ENCODE data around the gene OR4B1. TPM values are rescaled to one million over a fixed set of nuclear protein-coding genes. Genes with fewer than 3 reads are reported as not detected.
A peak's percentile ranks its signal among the peaks of the same experiment; 100 is the strongest.

The OR4B1 gene
- total RNA-seq (not detected), total RNA-seq (0 to 0.08 (median 0) reads per million in 172 experiments)
- polyA plus RNA-seq (2013, experiment 1 of 2) = not detected
- polyA plus RNA-seq (2013, experiment 2 of 2) = not detected

GRCh38 chr11:48216510-48216909 is at the start of gene OR4B1:
TSS of gene OR4B1 (plus strand) at chr11:48216810. CDS start at chr11:48216810, 0 bp downstream.
- H3K27me3 ChIP-seq (ENCODE audit: control insufficient read depth in 1 of 2, insufficient read depth in 2 of 2, low read length in 2 of 2) = peaks cover 5 to 11% of the 10 kb centered on the region in 2 experiments
- no peak for DNase-seq
- intact Hi-C loops (cut with DNase I, micrococcal nuclease) = no loop called here
- H3K36me3 Mint-ChIP-seq (ENCODE audit: low read depth) = no peaks in the 10 kb centered on the region
- no peak within 1 kb of the TSS for H3K27ac ChIP-seq (ENCODE audit: low read depth in 1 of 2, low read length in 2 of 2)
- no peaks in the 10 kb centered on the region for H3K4me1 Mint-ChIP-seq (ENCODE audit: low read depth)
- H3K27me3 Mint-ChIP-seq = no peaks in the 10 kb centered on the region
- H3K4me1 ChIP-seq (ENCODE audit: insufficient read depth, low read length) = no peaks in the 10 kb centered on the region
- no peaks in the 10 kb centered on the region for H3K9me3 Mint-ChIP-seq
- TF ChIP-seq CTCF (IDR thresholded peaks at IDR 0.05) = no peak
- CTCF ChIA-PET = no interaction called here
- H3K27ac Mint-ChIP-seq = no peak within 1 kb of the TSS
- H3K9me3 ChIP-seq (ENCODE audit: control insufficient read depth in 1 of 2, insufficient read depth in 1 of 2, low read length in 2 of 2) = no peaks in the 10 kb centered on the region
- H3K4me3 ChIP-seq (ENCODE audit: low read length) = no peak within 1 kb of the TSS
- no peak for ATAC-seq (ENCODE audit: poor library complexity)
- no peak within 1 kb of the TSS for H3K4me3 Mint-ChIP-seq
- H3K36me3 ChIP-seq (ENCODE audit: insufficient read depth, low read length) = no peaks in the 10 kb centered on the region
- POLR2A ChIA-PET = no interaction called here

- no peak for TF ChIP-seq CTCF (IDR thresholded peaks at IDR 0.05)
- H3K36me3 Mint-ChIP-seq (ENCODE audit: low read depth) = peaks cover 57% of the 10 kb centered on the region
- H3K27ac Mint-ChIP-seq = no peak overlapping the region
- peaks cover 14% of the 10 kb centered on the region for H3K4me1 Mint-ChIP-seq (ENCODE audit: low read depth)
- ChIA-PET CTCF (interaction anchor here (0.6 kb wide), 1 partner anchor 441 kb away, joined by 3 read pairs; no protein-coding TSS in a partner anchor), POLR2A (no interaction called here)
- intact Hi-C loops (cut with DNase I, micrococcal nuclease) = no loop called here
- Histone ChIP-seq H3K4me3 (ENCODE audit: low read length) (no peak overlapping the region), H3K9me3 (ENCODE audit: control insufficient read depth in 1 of 2, insufficient read depth in 1 of 2, low read length in 2 of 2) (no peaks in the 10 kb centered on the region), H3K27me3 (ENCODE audit: control insufficient read depth in 1 of 2, insufficient read depth in 2 of 2, low read length in 2 of 2) (no peaks in the 10 kb centered on the region), H3K36me3 (ENCODE audit: insufficient read depth, low read length) (peaks cover 55% of the 10 kb centered on the region), H3K4me1 (ENCODE audit: insufficient read depth, low read length) (peaks cover 4% of the 10 kb centered on the region), H3K27ac (ENCODE audit: low read depth in 1 of 2, low read length in 2 of 2) (no peak overlapping the region)
- H3K4me3 Mint-ChIP-seq = no peak overlapping the region
- H3K27me3 Mint-ChIP-seq = no peaks in the 10 kb centered on the region
- DNase-seq (no peak), ATAC-seq (ENCODE audit: poor library complexity) (no peak)
- H3K9me3 Mint-ChIP-seq = no peaks in the 10 kb centered on the region
Observed at GRCh38 chr11:48167380-48167779, 49.2 kb upstream of the OR4B1 start.

GRCh38 chr11:48168815-48169214 is 47.8 kb upstream of the OR4B1 start:
- H3K27me3 Mint-ChIP-seq = no peaks in the 10 kb centered on the region
- H3K36me3 ChIP-seq (ENCODE audit: insufficient read depth, low read length) = peaks cover 41% of the 10 kb centered on the region
- no peaks in the 10 kb centered on the region for H3K9me3 Mint-ChIP-seq
- H3K4me1 ChIP-seq (ENCODE audit: insufficient read depth, low read length) = peaks cover 7% of the 10 kb centered on the region
- ChIA-PET CTCF (no interaction called here), POLR2A (no interaction called here)
- ATAC-seq (ENCODE audit: poor library complexity) (no peak), DNase-seq (no peak)
- intact Hi-C loops (cut with DNase I, micrococcal nuclease) = no loop called here
- no peak overlapping the region for H3K4me3 Mint-ChIP-seq
- no peaks in the 10 kb centered on the region for H3K9me3 ChIP-seq (ENCODE audit: control insufficient read depth in 1 of 2, insufficient read depth in 1 of 2, low read length in 2 of 2)
- H3K27ac Mint-ChIP-seq = peak overlapping the region; percentile 59
- TF ChIP-seq CTCF (IDR thresholded peaks at IDR 0.05) = no peak
- H3K27me3 ChIP-seq (ENCODE audit: control insufficient read depth in 1 of 2, insufficient read depth in 2 of 2, low read length in 2 of 2) = no peaks in the 10 kb centered on the region
- no peak overlapping the region for H3K27ac ChIP-seq (ENCODE audit: low read depth in 1 of 2, low read length in 2 of 2)
- peaks cover 42% of the 10 kb centered on the region for H3K36me3 Mint-ChIP-seq (ENCODE audit: low read depth)
- H3K4me1 Mint-ChIP-seq (ENCODE audit: low read depth) = peaks cover 14% of the 10 kb centered on the region
- H3K4me3 ChIP-seq (ENCODE audit: low read length) = no peak overlapping the region

All from CD4-positive, alpha-beta T cell (primary cell).